MM.1S (cell line): ENCODE measurements around the gene PTPRG.

Experiments used
- DNase-seq: peaks from one replicate; pipeline ENCODE4 v3.0.0-alpha.2; 2015
- H2AFZ ChIP-seq: fragments of 300-600 bp; sonication (generic); 2 replicates; pipeline ENCODE4 v1.6.0; 2016; ENCODE audit warnings: antibody characterized with exemption, low read length
- H3F3A ChIP-seq: fragments of 300-600 bp; sonication (generic); 2 replicates; pipeline ENCODE4 v1.6.1; 2016; ENCODE audit warnings: mild to moderate bottlenecking, antibody characterized with exemption, low read length, moderate library complexity, mixed read lengths; ENCODE audit not compliant: insufficient read depth
- H3K27ac ChIP-seq: fragments of 300-600 bp; sonication (generic); 2 replicates; pipeline ENCODE4 v1.5.1; 2016; ENCODE audit warnings: mild to moderate bottlenecking, low read length
- H3K27me3 ChIP-seq: fragments of 300-600 bp; sonication (generic); replicated peaks from 2 replicates; pipeline ENCODE4 v1.6.0; 2016; ENCODE audit warnings: low read length; ENCODE audit not compliant: insufficient read depth
- H3K36me3 ChIP-seq: fragments of 300-600 bp; sonication (generic); replicated peaks from 2 replicates; pipeline ENCODE4 v1.6.1; 2016; ENCODE audit warnings: mild to moderate bottlenecking, low read length, mixed read lengths; ENCODE audit not compliant: insufficient read depth
- H3K4me1 ChIP-seq: fragments of 300-600 bp; sonication (generic); 2 replicates; pipeline ENCODE4 v1.6.1; 2016; ENCODE audit warnings: low read length, mixed read lengths
- H3K4me2 ChIP-seq: fragments of 300-600 bp; sonication (generic); 2 replicates; pipeline ENCODE4 v1.6.0; 2016; ENCODE audit warnings: low read depth, low read length
- H3K4me3 ChIP-seq: fragments of 300-600 bp; sonication (generic); 2 replicates; pipeline ENCODE4 v1.5.1; 2016; ENCODE audit warnings: low read length, mixed read lengths
- H3K79me2 ChIP-seq: fragments of 300-600 bp; sonication (generic); 2 replicates; pipeline ENCODE4 v1.6.1; 2016; ENCODE audit warnings: mixed run types, low read length, mixed read lengths
- H3K9ac ChIP-seq: fragments of 300-600 bp; sonication (generic); 2 replicates; pipeline ENCODE4 v1.6.1; 2016; ENCODE audit warnings: low read length, mixed read lengths
- H3K9me2 ChIP-seq: fragments of 300-600 bp; sonication (generic); replicated peaks from 2 replicates; pipeline ENCODE4 v1.6.1; 2016; ENCODE audit warnings: mild to moderate bottlenecking, low read length, mixed read lengths; ENCODE audit not compliant: insufficient read depth
- H3K9me3 ChIP-seq: fragments of 300-600 bp; sonication (generic); replicated peaks from 2 replicates; pipeline ENCODE4 v1.6.1; 2016; ENCODE audit warnings: mild to moderate bottlenecking, low read length, mixed read lengths; ENCODE audit not compliant: insufficient read depth
- H4K20me1 ChIP-seq: fragments of 300-600 bp; sonication (generic); 2 replicates; pipeline ENCODE4 v1.6.1; 2016; ENCODE audit warnings: mild to moderate bottlenecking, low read length, moderate library complexity, mixed read lengths; ENCODE audit not compliant: insufficient read depth
- CTCF ChIP-seq: fragments of 300-600 bp; sonication (generic); IDR thresholded peaks from 2 replicates; pipeline ENCODE4 v1.5.1; 2016; ENCODE audit warnings: antibody characterized with exemption, low read length, mixed read lengths
- EZH2 ChIP-seq: fragments of 300-600 bp; sonication (generic); optimal IDR thresholded peaks from 2 replicates; pipeline ENCODE3; 2017; ENCODE audit warnings: low read depth, mild to moderate bottlenecking, antibody characterized with exemption, low read length, mixed read lengths
- EZH2phosphoT487 ChIP-seq: fragments of 300-600 bp; sonication (generic); IDR thresholded peaks from 2 replicates; pipeline ENCODE4 v1.6.1; 2018; ENCODE audit warnings: antibody characterized with exemption, low read length

PTPRG gene

GRCh38 chr3:61571516-61572336, 10.4 kb downstream of the PTPRG start:
- Histone ChIP-seq H3K9me2 (no peaks in the 10 kb centered on the region), H3K9me3 (no peaks in the 10 kb centered on the region), H3K4me1 (no peaks in the 10 kb centered on the region), H2AFZ (no peak overlapping the region), H3K27ac (no peak overlapping the region), H3K27me3 (no peaks in the 10 kb centered on the region), H4K20me1 (no peaks in the 10 kb centered on the region), H3K4me2 (no peak overlapping the region), H3K9ac (no peak overlapping the region), H3K4me3 (no peak overlapping the region), H3K36me3 (no peaks in the 10 kb centered on the region), H3K79me2 (peaks cover 37% of the 10 kb centered on the region), H3F3A (no peaks in the 10 kb centered on the region)
- TF ChIP-seq EZH2 (no peak), CTCF (no peak), EZH2phosphoT487 (no peak)
- DNase-seq, result no peak

GRCh38 chr3:61572879-61573278, 11.5 kb downstream of the PTPRG start:
- H3K79me2 ChIP-seq, result peaks cover 36% of the 10 kb centered on the region
- no peak overlapping the region for H3K4me2 ChIP-seq
- no peaks in the 10 kb centered on the region for H4K20me1 ChIP-seq
- no peak overlapping the region for H2AFZ ChIP-seq
- H3K4me3 ChIP-seq, result no peak overlapping the region
- H3K27ac ChIP-seq, result no peak overlapping the region
- H3K36me3 ChIP-seq, result no peaks in the 10 kb centered on the region
- DNase-seq, result no peak
- no peak overlapping the region for H3K9ac ChIP-seq
- H3K9me3 ChIP-seq, result no peaks in the 10 kb centered on the region
- no peaks in the 10 kb centered on the region for H3K4me1 ChIP-seq
- H3K27me3 ChIP-seq, result no peaks in the 10 kb centered on the region
- no peak for TF ChIP-seq EZH2
- TF ChIP-seq EZH2phosphoT487, result no peak
- no peak for TF ChIP-seq CTCF
- H3F3A ChIP-seq, result no peaks in the 10 kb centered on the region
- no peaks in the 10 kb centered on the region for H3K9me2 ChIP-seq

- H4K20me1 ChIP-seq, result no peaks in the 10 kb centered on the region
- no peak overlapping the region for H3K27ac ChIP-seq
- no peaks in the 10 kb centered on the region for H3K9me3 ChIP-seq
- H3K4me2 ChIP-seq, result no peak overlapping the region
- H3K79me2 ChIP-seq, result peaks cover 34% of the 10 kb centered on the region
- H3F3A ChIP-seq, result no peaks in the 10 kb centered on the region
- no peak overlapping the region for H3K9ac ChIP-seq
- H3K27me3 ChIP-seq, result no peaks in the 10 kb centered on the region
- no peaks in the 10 kb centered on the region for H3K36me3 ChIP-seq
- DNase-seq, result no peak
- no peak overlapping the region for H3K4me3 ChIP-seq
- H3K4me1 ChIP-seq, result no peaks in the 10 kb centered on the region
- no peaks in the 10 kb centered on the region for H3K9me2 ChIP-seq
- H2AFZ ChIP-seq, result no peak overlapping the region
- TF ChIP-seq EZH2phosphoT487 (no peak), CTCF (no peak), EZH2 (no peak)
These were observed 12.1 kb downstream of the PTPRG start for GRCh38 chr3:61573441-61573840.
